Neural cell (in vitro differentiated cells): ENCODE data around the gene PRXL2B.

Experiments used
- CTCF ChIP-seq: fragments of 450-650 bp; IDR thresholded peaks from 2 replicates; pipeline ENCODE4 v1.5.1; 2014; ENCODE audit warnings: antibody characterized with exemption, mild to moderate bottlenecking, moderate library complexity; ENCODE audit not compliant: poor library complexity, severe bottlenecking
- EP300 ChIP-seq: fragments of 450-650 bp; conservative IDR thresholded peaks from 2 replicates; pipeline ENCODE4 v1.6.1; 2014; ENCODE audit warnings: antibody characterized with exemption, mild to moderate bottlenecking, moderate library complexity; ENCODE audit not compliant: poor library complexity, severe bottlenecking
- EZH2 ChIP-seq: fragments of 200-600, 300-800 bp; shearing (Covaris generic), sonication (generic); IDR thresholded peaks from 2 replicates; pipeline ENCODE4 v1.6.1; 2014; ENCODE audit warnings: antibody characterized with exemption, low read length, borderline replicate concordance, mild to moderate bottlenecking; ENCODE audit not compliant: insufficient read depth, poor library complexity, severe bottlenecking
- RAD21 ChIP-seq: fragments of 450-650 bp; conservative IDR thresholded peaks from 2 replicates; pipeline ENCODE4 v1.6.1; 2014; ENCODE audit warnings: antibody characterized with exemption, mild to moderate bottlenecking, moderate library complexity
- REST ChIP-seq: IDR thresholded peaks from 2 replicates; pipeline ENCODE4 v1.6.1; 2012; ENCODE audit warnings: borderline replicate concordance
- TAF1 ChIP-seq: IDR thresholded peaks from 2 replicates; pipeline ENCODE4 v1.6.1; 2012; ENCODE audit warnings: low read depth

- TF ChIP-seq CTCF, result no peak
- TF ChIP-seq RAD21, result no peak
- no peak for TF ChIP-seq EP300
- no peak for TF ChIP-seq TAF1
- no peak for TF ChIP-seq EZH2
- no peak for TF ChIP-seq REST
Measured at GRCh38 chr1:2628191-2628932, 41.8 kb downstream of the PRXL2B start.
